NCI-H748 (cell line): ENCODE measurements around the gene OOSP4B.
"Not testable (repeated sequence)": the region's sequence is repeated elsewhere in the genome, so short reads cannot be mapped to it uniquely, and the experiment has no call there.

ENCODE experiments used
- DNase-seq: peaks from one replicate; lab custom pipeline; 2025; ENCODE audit not compliant: unreplicated experiment; lab: John Stamatoyannopoulos, UW

Gene OOSP4B

GRCh38 chr11:60059521-60060240, 42.7 kb downstream of the OOSP4B start:
- no peak for DNase-seq

GRCh38 chr11:60064111-60064510, 47.1 kb downstream of the OOSP4B start:
- DNase-seq: no peak

GRCh38 chr11:60065801-60066200, 48.8 kb downstream of the OOSP4B start:
- no peak for DNase-seq

GRCh38 chr11:60069450-60069849, 52.5 kb downstream of the OOSP4B start:
- no peak for DNase-seq

- not testable (repeated sequence) for DNase-seq
Measured at GRCh38 chr11:60071644-60072043, 54.7 kb downstream of the OOSP4B start.

- DNase-seq: no peak
Measured at GRCh38 chr11:60077216-60077817, 60.3 kb downstream of the OOSP4B start.

- DNase-seq: no peak
Measured at GRCh38 chr11:60077981-60078380, 61.0 kb downstream of the OOSP4B start.

GRCh38 chr11:60078745-60079144, 61.8 kb downstream of the OOSP4B start:
- no peak for DNase-seq

GRCh38 chr11:60080535-60080934, 63.6 kb downstream of the OOSP4B start:
- no peak for DNase-seq
